ENCODE measurements around the gene RASGRP1.

Gene RASGRP1

DNA sequence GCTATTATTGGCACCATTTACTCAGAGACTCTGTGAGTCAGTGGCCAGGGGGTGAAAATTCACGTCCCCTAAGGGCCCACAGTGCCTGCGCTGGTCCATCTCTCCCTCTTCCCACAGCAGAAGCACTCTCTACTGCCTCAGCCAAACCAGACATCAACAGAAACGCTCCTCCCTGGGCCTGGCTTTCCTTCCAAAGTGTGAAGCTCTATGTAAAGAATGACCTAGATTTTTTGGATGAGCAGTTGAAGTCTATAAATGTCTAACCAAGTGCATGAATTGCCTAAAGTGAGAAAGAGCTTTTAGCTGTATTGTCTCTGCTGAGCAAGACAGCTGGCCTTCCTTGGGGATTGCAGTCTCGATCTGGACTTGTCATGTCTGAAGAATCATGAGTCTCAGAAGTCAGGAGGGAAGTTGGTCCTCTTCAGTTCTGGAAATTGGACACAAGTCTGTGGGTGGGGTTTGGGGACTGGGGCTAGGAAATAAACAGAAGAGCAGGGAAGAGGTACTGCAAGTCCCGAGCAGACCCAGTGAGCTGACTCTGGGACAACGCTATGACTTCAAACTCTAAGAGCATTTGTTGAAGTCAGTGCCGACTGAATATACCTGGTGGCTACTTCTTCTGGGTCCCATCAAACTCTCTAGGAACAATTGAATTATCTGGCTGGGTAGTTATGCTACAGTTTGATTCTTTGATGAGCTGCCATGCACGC is 29.0 kb downstream of the RASGRP1 start:
- no peak for DNase-seq

- no peak for DNase-seq
These were observed 29.9 kb downstream of the RASGRP1 start for GRCh38 chr15:38534691-38535090.

DNA sequence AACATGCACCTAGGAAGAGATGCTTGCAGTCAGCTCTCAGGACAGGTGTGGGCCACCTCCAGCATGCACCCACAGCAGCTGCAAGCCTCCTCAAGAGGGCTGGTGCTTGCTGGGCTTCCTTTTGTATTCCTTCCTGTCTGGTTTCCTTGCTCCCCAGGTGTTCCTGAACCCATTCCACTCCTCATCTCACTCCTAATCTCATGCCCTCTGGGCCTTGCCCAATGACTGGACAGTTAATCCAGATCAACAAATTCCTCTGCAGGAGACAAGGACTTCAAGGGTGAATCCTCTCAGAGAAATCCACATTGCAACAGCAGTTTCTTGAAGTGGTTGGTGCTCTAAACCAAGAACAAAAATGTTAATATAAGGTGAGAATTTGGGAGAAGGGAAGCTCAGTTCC is 30.7 kb downstream of the RASGRP1 start:
- DNase-seq, result no peak

GRCh38 chr15:38533416-38533915 is 31.1 kb downstream of the RASGRP1 start:
- no peak for DNase-seq

GRCh38 chr15:38532728-38533127 is 31.9 kb downstream of the RASGRP1 start:
- no peak for DNase-seq

DNA sequence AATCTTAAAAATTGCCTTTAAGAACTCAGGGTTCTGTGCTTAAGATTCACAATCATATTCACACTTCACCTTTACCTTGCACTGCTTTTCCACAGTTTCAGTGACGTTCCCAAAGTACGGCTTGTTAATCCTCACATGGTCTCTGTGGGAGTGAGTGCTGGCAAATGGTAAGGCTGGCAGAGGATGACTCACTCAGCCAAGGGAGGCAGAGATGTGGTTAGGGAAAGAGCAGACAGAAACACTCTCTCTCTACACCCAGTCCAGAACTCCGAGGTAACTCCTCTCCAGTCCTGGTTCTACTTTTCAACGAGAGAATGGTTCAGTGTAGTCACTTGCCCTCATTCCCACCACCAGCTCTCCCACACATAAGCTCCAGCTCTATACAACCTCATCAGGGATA is 33.1 kb downstream of the RASGRP1 start:
- no peak for DNase-seq

DNA sequence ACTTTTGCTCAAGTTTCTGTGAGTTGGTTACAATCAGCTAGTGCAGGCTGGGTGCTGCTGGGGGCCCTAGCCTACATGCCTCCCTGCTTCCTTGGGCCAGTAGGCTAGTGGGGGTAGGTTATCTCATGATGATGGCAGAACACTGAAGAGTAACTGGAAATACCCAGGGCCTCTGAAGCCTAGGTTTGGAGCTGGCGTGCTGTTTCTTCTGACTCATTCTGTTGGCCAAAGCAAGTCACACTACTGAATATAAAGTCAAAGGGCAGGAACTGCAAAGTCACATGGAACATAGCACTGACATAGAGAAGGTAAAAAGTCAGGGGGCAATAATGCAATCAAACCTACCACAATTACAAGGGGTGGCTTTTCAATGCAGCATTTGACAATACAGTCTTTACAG is 34.5 kb downstream of the RASGRP1 start:
- DNase-seq, result no peak

- DNase-seq, result no peak
These were observed 36.3 kb downstream of the RASGRP1 start for GRCh38 chr15:38528294-38528693.

DNA sequence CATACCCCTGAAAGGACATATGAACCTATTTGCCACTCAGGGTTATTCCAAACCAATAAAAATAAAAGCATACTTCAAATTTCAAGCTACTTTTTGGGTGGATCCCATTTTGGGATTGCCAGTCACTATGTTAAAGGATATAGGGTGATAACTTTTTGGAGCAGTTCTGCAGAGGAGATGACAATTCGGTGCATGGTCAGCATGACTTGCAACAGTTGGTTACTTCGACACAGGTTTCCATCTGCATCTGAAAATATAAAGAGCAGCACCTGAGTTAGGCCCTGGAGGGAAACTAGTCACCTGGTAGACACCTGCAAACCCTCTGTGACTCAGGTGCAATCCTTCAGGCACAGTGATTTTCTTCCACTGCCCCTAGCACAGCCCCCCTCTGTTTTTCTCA is 38.5 kb downstream of the RASGRP1 start:
- DNase-seq, result no peak

DNA sequence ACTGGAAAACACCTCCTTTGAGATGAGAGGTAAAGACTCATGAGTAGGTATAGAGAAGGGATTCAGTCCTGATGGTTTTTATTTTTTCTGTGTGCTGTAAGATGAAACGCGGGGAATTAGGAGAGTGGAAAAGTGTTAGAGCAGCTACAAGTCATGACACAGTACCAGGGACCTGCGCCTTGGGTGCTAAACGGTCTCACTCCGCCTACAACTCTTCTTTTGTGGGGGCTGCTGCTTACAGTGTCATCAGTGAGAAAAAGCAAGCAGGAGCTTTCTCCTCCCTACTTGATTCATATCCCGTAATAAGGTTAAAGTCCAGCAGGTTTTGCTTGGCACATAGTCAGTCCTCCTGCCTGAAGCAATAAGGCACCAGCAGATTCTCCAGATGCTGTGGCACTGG is 39.1 kb downstream of the RASGRP1 start:
- no peak for DNase-seq

DNA sequence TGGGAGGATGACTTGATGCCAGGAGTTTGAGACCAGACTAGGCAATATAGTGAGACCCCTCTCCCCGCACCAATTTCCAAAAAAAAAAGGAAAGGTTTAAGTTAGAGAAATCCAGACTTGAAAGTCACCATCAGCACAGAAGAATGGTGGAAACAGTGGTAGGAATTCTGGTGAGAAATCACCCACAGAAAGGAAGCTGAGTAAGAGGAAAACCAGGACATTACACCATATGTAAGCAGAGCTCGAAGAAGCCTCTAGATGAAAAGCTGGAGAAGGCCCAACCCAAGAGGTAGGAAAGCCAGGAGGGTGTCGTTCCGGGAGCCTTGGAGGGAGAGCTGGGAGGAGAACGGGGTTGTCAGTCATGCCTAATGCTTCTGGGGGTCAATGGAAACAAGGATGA is 40.5 kb downstream of the RASGRP1 start:
- no peak for DNase-seq

DNA sequence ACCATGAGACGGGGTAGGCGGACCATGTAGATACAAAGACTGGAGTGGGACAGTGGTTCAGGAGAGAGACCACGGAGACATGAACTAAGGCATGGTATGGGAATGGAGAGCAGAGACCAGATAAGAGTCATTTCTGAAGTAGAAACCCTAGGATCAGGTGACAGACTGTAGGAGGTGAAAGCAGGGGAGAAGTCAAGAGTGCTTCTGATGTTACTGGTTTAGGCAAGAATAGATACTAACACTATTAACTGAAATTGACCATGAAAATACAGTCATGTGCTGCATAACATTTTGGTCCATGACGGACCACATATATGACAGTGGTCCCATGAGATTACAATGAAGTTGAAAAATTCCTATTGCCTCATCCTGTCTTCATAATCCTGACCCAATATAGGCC is 41.7 kb downstream of the RASGRP1 start:
- DNase-seq, result no peak

- DNase-seq, result no peak
These were observed 43.3 kb downstream of the RASGRP1 start for GRCh38 chr15:38521316-38521715.

DNA sequence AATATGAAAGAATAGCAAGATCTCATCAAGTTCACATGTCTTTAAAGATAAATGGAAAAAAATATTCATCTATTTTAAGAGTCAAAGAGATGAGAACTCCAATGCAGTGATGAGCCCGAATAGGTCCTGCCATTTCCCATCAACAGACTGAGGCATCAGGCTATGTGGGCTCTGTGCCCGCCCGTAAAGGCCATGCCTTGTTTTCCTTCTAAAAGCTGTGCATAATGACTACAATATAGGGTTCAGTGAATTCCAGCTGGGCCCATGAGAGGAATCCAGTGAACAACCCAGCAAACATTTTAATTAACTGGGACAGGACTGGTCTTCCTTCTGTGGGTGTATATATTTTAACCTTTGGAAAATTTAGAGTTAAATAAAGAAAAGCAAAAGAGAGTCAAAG is 44.6 kb downstream of the RASGRP1 start:
- DNase-seq, result no peak

GRCh38 chr15:38518084-38518483 is 46.5 kb downstream of the RASGRP1 start:
- DNase-seq, result no peak

GRCh38 chr15:38517312-38517975 is 47.2 kb downstream of the RASGRP1 start:
- no peak for DNase-seq

- DNase-seq, result no peak
These were observed 48.0 kb downstream of the RASGRP1 start for GRCh38 chr15:38516626-38517025.

DNA sequence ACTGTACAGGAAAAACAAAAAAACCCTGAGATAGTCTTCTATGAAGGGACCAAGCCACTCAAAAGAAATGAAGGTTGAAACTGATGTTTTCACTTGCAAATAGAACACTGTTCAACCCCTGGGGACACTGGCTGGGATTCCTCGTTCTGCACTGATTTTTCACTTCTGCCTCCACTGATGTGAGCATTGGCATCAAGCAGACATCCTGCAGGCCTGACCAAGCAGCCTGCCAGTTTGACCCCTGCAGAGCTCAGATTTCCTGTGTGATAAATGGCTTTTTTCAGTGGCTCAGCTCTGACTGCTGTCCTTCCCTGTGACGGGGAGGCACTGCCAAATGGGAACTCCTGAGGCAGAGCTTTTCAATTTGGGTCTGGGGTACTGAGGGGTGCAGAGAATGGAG is 50.0 kb downstream of the RASGRP1 start:
- DNase-seq, result no peak

- DNase-seq, result no peak
These were observed 51.7 kb downstream of the RASGRP1 start for GRCh38 chr15:38512901-38513300.

- no peak for DNase-seq
These were observed 55.5 kb downstream of the RASGRP1 start for GRCh38 chr15:38509152-38509551.

DNA sequence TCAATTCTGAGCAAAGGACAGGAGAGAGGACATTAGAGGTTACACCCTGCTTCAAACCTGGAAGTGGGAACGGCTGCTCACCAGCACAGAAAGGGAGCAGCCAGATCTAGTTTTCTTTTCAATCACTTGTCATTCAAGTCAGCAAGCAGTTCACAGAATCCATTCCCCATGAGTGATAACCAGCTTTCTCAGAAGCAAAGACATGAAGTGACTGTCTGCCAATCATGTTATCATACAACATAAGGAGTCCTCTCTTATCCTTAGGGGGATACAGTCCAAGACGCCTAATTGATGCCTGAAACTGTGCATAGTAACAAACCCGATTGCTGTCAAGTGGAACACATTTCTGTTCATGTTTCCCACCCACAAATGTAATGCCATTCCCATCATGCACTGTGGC is 56.0 kb downstream of the RASGRP1 start:
- no peak for DNase-seq

- DNase-seq, result no peak
These were observed 57.0 kb downstream of the RASGRP1 start for GRCh38 chr15:38507570-38507969.

DNA sequence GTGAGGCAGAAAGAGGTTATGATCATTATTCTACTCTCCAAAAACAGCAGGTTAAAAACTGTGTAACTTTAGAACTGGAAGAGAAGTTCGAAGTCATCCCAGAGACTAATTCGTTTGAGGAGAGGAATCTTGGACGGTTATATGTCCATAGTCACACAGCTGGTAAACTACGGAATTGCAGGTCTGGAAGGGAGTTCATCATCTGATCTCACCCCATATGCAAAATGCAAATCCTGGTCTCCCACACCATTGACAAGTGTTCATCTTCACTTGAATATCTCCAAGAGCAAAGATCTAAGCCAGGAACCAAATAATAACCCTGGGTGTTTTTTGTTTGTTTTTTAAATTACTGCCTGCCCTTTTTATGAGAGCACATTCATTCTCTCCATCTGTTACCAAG is 57.6 kb downstream of the RASGRP1 start:
- DNase-seq, result no peak

DNA sequence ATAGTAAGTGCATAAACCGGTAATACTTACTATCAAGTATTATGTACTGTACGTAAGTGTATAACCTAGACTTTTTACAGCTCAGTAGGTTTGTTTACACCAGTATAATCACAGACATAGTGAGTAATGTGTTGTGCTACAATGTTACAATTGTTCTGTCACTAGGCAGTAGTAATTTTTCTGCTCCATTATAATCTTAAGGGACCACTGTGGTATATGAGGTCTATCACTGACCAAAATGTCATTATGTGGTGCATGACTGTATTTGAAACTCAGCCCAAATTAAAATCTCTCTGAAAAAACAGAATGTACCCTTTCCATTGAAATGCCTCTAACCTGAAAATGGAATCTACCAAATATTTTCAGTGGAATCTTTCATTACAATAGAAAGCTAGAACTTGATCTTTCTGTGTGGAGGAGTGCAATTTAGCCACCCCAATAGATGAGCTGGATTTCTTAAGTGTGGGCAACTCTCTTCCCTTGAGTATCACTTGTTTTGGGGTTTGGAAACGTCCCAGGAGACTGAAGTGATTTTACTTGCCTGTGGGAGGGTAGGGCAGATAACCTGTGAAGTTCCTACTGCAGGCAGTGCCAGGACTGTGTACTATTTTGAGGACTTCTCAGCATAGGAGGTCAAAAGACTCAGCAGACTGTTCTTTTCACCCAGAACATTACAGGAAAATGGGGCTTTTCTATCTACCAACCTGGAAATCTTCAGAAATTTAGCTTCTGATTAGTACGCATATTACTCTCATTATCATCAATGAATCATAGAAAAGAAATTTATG is 59.7 kb downstream of the RASGRP1 start:
- no peak for DNase-seq
